Measurements from ENCODE around the gene FURIN.
"Not testable (repeated sequence)": the region's sequence is repeated elsewhere in the genome, so short reads cannot be mapped to it uniquely, and the experiment has no call there.

The FURIN gene

DNA sequence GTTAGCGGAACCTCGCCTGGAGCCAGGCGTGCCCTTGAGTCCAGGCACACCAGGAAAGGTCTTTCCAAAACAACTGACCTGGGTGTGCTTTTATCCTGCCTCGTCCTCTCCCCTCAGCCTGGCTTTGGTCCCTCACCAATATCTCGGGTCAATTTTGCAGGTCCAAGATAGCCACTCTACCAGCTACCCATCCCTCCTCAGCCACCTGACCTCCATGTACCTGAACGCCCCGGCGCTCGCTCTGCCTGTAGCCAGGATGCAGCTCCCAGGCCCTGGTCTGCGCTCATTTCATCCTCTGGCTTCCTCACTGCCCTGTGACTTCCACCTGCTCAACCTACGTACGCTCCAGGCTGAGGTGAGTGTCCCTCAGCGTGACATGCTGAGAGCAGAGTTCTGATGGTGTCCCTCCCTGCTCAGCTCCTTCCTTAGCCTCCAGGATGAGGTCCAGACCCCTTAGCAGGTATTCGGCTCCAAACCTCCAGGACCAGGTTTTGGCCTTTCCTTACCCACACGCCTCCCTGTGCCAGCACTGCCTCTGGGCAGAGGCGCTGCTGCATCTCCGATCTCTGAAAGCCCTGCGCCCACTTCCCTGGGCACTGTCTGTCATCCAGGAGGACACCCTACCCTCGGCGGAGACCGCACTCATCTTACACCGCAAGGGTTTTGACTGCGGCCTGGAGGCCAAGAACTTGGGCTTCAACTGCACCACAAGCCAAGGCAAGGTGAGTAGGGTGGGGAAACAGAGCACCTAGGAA, 49.8 kb downstream of the FURIN start:
- no peak for DNase-seq

DNA sequence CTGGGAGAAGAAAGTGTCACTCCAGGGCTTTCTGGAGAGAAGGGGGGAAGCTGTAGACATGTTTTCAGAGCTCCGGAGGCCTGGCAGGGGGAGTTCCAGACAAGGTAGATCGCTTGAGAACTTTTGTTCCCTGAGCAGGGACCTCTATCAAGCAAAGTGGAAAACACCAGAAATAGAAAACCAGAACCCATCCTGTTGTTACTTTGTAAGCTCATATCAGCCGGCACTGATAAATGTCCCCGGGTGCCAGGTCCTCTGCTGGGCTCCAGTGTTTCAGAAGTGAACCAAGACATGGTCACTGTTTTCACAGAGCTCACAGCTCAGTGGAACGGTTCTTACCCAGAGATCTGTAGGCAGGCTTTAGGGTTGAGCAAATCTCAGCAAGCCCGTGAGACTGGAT, 50.4 kb downstream of the FURIN start:
- DNase-seq: no peak

DNA sequence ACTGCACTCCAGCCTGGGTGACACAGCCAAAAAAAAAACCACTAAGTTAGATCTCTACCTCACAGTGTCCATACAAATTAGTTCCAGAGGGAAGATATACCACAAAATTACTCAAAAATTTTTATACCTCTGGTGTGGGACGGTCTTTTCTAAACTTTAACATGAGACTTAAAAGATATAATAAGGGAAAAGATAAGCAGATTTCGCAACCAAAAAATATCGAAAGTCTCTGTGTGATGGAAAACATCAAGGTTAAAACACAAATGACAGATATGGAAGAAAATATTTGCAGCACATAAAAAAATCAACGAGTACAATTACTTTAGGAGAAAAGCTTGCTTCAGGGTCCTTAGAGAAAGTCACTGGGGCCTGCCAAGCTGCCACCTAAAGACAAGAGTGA, 53.5 kb downstream of the FURIN start:
- no peak for DNase-seq

DNA sequence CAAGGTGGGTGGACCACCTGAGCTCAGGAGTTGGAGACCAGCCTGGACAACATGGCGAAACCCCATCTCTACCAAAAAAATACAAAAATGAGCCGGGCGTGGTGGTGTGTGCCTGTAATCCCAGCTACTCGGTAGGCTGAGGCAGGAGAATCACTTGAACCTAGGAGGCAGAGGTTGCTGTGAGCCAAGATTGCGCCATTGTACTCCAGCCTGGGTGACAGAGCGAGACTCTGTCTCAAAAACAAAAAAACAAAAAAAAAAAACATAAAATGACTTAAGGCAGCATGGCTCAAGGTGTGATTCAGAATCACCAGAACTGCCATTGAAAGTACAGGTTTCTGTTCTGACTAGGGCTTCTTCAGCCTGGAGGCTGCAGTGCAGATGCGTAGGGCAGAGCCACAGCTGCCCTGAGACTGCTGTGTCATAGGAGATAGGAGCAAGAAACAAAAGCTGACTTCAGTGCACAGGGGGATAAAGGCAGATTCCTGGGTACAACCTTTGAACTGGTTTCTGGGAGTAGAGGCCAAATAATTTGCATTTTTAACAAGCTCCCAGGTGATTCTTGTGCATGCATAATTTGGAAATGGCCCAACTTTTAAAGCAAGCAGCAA, 54.4 kb downstream of the FURIN start:
- DNase-seq: not testable (repeated sequence)

DNA sequence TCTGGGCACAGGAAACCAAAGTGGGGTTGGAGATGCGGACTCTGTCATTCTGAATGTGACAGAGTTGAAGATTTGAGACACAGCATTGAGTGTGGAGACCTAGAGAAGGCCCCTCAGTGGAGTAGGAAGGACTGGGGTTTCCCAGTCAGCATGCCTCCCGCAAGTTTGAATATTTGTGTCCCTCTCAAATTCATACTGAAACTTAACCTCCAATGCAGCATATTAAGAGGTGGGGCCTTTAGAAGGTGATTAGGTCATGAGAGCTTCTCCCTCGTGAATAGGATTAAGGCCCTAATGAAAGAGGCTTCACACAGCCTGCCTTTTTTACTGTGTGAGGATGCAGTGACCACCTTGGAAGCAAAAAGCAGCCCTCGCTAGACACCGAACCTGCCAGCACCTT, 56.0 kb downstream of the FURIN start:
- no peak for DNase-seq

DNA sequence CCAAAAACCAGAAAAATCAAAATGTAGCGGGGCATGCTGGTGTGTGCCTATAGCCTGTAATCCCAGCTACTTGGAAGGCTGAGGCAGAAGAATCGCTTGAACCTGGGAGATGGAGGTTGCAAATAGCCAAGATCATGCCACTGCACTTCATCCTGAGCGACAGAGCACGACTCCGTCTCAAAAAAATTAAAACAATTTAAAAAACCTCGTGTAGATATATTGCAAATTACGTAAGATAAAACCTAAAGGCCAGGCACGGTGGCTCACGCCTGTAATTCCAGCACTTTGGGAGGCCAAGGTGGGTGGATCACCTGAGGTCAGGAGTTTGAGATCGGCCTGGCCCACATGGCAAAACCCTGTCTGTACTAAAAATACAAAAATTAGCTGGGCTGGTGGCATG, 58.4 kb downstream of the FURIN start:
- DNase-seq: not testable (repeated sequence)

DNA sequence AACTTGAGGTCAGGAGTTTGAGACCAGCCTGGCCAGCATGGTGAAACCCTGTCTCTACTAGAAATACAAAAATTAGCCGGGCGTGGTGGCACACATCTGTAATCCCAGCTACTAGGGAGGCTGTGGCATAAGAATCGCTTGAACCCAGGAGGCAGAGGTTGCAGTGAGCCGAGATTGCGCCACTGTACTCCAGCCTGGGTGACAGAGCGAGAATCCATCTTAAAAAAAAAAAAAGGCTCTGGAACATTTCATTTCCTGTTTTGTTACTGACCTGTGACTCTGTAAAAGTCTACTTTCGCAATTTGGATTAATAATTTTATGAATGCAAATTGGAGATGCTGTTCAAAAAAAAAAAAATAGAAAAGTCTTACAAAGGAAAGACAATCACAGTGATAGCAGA, 59.7 kb downstream of the FURIN start:
- not testable (repeated sequence) for DNase-seq

DNA sequence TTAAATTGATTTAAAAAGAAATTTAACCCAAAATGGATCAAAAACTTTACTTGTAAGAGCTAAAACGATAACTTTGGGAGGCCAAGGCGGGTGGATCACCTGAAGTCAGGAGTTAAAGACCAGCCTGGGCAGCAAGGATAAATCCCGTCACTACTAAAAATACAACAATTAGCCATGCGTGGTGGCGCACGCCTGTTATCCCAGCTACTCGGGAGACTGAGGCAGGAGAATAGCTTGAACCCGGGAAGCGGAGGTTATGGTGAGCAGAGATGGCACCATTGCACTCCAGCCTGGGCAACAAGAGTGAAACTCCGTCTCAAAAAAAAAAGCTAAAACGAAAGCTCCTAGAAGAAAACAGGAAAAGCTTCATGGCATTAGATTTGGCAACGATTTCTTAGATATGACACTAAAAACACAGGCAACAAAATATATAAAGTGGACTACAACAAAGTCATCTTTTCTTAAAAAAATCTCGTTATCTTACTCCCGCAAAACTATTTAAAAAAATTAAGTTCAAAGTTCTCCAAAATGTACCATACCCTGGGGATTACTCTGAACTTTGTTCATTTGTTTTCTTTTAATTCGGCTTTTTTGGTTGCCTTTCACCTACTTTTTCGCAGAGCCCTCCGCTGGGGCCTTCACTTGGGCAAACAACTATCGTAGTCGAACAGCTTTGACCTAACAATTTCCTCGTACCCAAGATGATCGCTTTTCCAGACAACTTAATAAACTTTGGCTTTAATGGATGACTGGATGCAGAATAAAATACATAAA, 61.0 kb downstream of the FURIN start:
- no peak for DNase-seq

DNA sequence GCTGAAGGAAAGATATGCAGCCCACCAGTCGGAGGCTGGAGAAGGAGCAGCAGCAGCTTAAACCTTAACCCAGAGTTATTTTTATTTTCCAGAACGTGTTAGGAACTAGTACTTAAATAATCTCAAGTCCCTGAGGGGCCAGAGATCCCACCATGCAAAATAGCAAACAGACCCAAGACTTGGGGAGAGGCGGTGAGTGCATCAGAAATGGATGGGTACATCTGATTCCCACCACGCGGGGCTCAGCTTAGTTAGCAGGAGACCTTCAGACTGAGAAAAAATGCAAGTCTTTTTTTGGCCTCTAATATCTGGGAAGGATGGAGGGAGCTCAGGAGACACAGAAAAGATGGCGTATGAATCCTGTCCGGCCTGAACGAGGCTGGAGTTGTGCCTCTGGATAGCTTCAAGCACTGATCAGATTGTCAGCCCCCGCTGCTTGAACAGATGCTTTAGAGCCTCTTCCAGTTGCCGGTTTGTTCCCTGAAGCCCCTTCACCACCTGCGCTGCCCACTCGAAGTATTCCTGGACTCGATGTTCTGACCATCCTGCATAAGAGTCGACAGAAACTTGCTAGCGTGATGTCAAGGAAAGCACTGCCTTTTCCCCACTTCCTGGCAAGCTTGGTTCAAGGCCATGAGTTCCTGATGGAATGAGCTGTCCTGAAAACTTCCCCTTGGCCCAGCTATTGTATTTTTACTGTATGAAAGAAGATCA, 62.6 kb downstream of the FURIN start:
- DNase-seq: no peak

DNA sequence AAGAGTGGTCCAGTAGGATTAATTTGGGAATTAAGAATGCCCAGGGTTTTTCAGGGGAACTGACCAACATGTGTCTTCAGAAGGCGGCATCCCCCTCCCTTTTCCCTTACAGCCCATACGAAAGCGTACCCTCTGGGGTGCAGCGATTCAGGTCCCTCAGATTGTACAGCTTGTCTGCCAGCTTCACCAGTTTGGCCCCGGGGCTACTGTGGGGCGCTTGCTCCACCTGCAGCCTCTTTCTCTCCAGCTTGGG, 63.1 kb downstream of the FURIN start:
- no peak for DNase-seq

DNA sequence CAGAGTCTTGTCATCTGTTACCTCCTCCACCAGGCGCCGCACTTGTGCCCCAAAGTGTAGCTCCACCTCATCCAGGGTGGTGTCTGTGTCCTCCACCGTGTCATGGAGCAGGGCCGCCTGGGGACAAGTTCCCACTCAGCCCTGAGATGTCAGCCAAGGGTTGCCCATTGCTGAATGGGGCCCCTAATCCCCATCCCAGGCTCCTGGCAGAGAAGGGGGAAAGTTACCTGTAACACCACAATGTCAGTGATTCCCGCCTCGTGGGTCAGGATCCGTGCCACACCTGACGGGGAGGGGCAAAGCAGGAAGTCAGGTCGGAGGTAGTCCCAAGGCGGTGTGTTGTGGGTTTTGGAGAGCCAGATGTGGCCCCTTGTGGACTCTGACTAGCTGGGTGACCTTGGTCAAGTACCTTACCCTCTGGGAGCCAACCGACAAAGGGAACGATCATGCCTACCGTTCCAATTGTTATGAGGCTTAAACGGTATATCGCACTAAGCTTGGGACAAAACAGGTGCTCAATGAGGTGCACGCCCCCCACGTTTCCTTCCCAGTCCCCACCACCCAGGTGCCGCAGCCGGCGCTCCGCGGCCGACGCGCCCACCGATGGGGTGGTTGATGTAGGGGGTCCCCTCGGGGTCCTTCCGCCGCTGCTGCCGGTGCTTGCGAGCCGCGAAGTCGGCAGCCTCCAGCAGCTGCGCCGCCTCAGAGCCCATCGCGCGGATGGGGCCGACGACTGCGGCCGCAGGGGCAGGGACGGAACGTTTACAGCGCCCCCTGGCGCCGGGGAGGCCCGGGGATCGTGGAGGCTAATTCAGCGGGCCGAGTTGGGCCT, 63.7 kb downstream of the FURIN start, which contains the start of gene HDDC3:
Gene HDDC3, minus strand, starts transcription at position 722 of the 832 bp plus-strand sequence. Its CDS starts 9 bp downstream, at position 713.
- peak; percentile 57 for DNase-seq

DNA sequence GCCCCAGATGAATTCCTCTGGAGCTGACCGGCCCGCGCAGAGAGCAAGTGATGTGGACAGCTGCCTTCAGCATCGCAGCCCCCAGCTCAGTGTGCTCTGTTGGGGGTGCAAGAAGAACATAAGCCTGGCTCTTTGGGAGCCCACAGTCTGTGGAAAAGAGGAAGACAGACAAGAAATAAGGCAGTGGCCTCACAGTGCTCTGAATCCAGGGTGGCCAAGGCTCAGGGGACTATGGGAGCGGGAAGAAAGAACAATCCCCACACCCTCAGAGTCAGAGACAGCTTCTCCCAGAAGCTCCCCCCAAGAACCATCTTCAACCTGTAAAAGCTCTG, 64.2 kb downstream of the FURIN start:
- no peak for DNase-seq
